ENCODE results near the gene SCRG1. TPM values are rescaled to one million over a fixed set of nuclear protein-coding genes. Genes with fewer than 3 reads are reported as not detected.

Gene SCRG1
- total RNA-seq, 1 donor from 2014 or later, result not detected

- no peaks in the 10 kb centered on the region for H3K9me3 Mint-ChIP-seq
- H3K4me1 Mint-ChIP-seq (ENCODE audit: unreplicated experiment), result no peaks in the 10 kb centered on the region
- H3K27ac Mint-ChIP-seq, result no peak overlapping the region
- H3K36me3 Mint-ChIP-seq, result peaks cover 5% of the 10 kb centered on the region
- H3K27me3 Mint-ChIP-seq, result no peaks in the 10 kb centered on the region
- H3K4me3 Mint-ChIP-seq, result no peak overlapping the region
- no peak for DNase-seq (ENCODE audit: extremely low spot score, unreplicated experiment)
- TF ChIP-seq CTCF (conservative IDR thresholded peaks at IDR 0.05), result no peak
These were observed 2.1 kb upstream of the SCRG1 start for GRCh38 chr4:173401063-173401462.

- H3K36me3 Mint-ChIP-seq, result peaks cover 7% of the 10 kb centered on the region
- no peak for TF ChIP-seq CTCF (conservative IDR thresholded peaks at IDR 0.05)
- no peak overlapping the region for H3K4me3 Mint-ChIP-seq
- no peaks in the 10 kb centered on the region for H3K27me3 Mint-ChIP-seq
- no peaks in the 10 kb centered on the region for H3K4me1 Mint-ChIP-seq (ENCODE audit: unreplicated experiment)
- H3K9me3 Mint-ChIP-seq, result no peaks in the 10 kb centered on the region
- DNase-seq (ENCODE audit: extremely low spot score, unreplicated experiment), result no peak
- H3K27ac Mint-ChIP-seq, result no peak overlapping the region
These were observed 696 bp downstream of the SCRG1 start for GRCh38 chr4:173398220-173398619.

GRCh38 chr4:173397604-173398003 lies 1.3 kb downstream of the SCRG1 start:
- Mint-ChIP-seq H3K27ac (no peak overlapping the region), H3K9me3 (no peaks in the 10 kb centered on the region), H3K4me3 (no peak overlapping the region), H3K4me1 (ENCODE audit: unreplicated experiment) (no peaks in the 10 kb centered on the region), H3K27me3 (no peaks in the 10 kb centered on the region), H3K36me3 (peaks cover 7% of the 10 kb centered on the region)
- no peak for DNase-seq (ENCODE audit: extremely low spot score, unreplicated experiment)
- TF ChIP-seq CTCF (conservative IDR thresholded peaks at IDR 0.05), result no peak

- Mint-ChIP-seq H3K9me3 (no peaks in the 10 kb centered on the region), H3K4me3 (no peak overlapping the region), H3K27ac (no peak overlapping the region), H3K27me3 (no peaks in the 10 kb centered on the region), H3K36me3 (peaks cover 11% of the 10 kb centered on the region), H3K4me1 (ENCODE audit: unreplicated experiment) (no peaks in the 10 kb centered on the region)
- no peak for DNase-seq (ENCODE audit: extremely low spot score, unreplicated experiment)
- no peak for TF ChIP-seq CTCF (conservative IDR thresholded peaks at IDR 0.05)
These were observed 7.2 kb downstream of the SCRG1 start for GRCh38 chr4:173391701-173392100.

- Mint-ChIP-seq H3K27ac (no peak overlapping the region), H3K36me3 (no peaks in the 10 kb centered on the region), H3K4me1 (ENCODE audit: unreplicated experiment) (no peaks in the 10 kb centered on the region), H3K27me3 (no peaks in the 10 kb centered on the region), H3K4me3 (no peak overlapping the region), H3K9me3 (no peaks in the 10 kb centered on the region)
- no peak for DNase-seq (ENCODE audit: extremely low spot score, unreplicated experiment)
- TF ChIP-seq CTCF (conservative IDR thresholded peaks at IDR 0.05), result no peak
These were observed 12.2 kb downstream of the SCRG1 start for GRCh38 chr4:173386751-173387150.

GRCh38 chr4:173382349-173382748 lies 16.6 kb downstream of the SCRG1 start:
- no peak for DNase-seq (ENCODE audit: extremely low spot score, unreplicated experiment)
- TF ChIP-seq CTCF (conservative IDR thresholded peaks at IDR 0.05), result no peak
- Mint-ChIP-seq H3K36me3 (peaks cover 3% of the 10 kb centered on the region), H3K27me3 (no peaks in the 10 kb centered on the region), H3K27ac (no peak overlapping the region), H3K4me3 (no peak overlapping the region), H3K9me3 (no peaks in the 10 kb centered on the region), H3K4me1 (ENCODE audit: unreplicated experiment) (no peaks in the 10 kb centered on the region)
